ENCODE results near the gene SEMA3D.

DNA sequence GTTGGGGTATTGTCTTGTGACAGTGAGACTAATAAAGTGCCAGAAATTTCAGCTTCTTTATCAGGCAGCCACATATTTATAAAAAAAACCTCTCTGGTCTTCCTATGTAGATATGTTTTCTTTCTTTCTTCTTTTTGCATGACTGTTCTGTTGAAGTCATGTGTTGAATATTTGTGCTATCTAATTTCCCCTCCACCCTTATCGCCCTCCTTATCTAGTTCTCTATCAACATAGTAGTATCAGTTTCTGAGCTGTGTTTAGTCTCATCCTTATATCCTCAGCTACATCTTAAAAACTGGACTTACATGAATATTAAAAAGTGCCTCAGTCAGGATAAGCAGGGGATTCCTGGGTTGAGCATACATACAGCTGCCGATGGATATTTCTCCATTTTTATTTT lies 53.9 kb downstream of the SEMA3D start:
- TF ChIP-seq, protein P1, sequence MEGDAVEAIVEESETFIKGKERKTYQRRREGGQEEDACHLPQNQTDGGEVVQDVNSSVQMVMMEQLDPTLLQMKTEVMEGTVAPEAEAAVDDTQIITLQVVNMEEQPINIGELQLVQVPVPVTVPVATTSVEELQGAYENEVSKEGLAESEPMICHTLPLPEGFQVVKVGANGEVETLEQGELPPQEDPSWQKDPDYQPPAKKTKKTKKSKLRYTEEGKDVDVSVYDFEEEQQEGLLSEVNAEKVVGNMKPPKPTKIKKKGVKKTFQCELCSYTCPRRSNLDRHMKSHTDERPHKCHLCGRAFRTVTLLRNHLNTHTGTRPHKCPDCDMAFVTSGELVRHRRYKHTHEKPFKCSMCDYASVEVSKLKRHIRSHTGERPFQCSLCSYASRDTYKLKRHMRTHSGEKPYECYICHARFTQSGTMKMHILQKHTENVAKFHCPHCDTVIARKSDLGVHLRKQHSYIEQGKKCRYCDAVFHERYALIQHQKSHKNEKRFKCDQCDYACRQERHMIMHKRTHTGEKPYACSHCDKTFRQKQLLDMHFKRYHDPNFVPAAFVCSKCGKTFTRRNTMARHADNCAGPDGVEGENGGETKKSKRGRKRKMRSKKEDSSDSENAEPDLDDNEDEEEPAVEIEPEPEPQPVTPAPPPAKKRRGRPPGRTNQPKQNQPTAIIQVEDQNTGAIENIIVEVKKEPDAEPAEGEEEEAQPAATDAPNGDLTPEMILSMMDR (IDR thresholded peaks at IDR 0.05; ENCODE audit: extremely low read depth in 1 of 2, insufficient read depth in 1 of 2, low read depth in 1 of 2, low read length in 2 of 2) = no peak
- TF ChIP-seq POLR2A (IDR thresholded peaks at IDR 0.05; ENCODE audit: low read depth, low read length) = no peak

All from endothelial cell of umbilical vein (primary cell).